Endothelial cell of umbilical vein (primary cell): ENCODE data around the gene RGS10. TPM values are rescaled to one million over a fixed set of nuclear protein-coding genes. Genes with fewer than 3 reads are reported as not detected.

ENCODE experiments used
- BruUV-seq: library from RNA; stranded (reverse); fragments of 400-500 nt; replicated peaks from 2 replicates; lab custom pipeline; 2021; lab: Mats Ljungman, UMichigan
- CTCF ChIA-PET: fragments of 300-600, 350-600 bp; sonication (Branson Sonifier 250); formaldehyde crosslinking; loops from one replicate; lab custom pipeline; 2021; ENCODE audit warnings: antibody characterized with exemption, inconsistent platforms; lab: Charles Lee
- POLR2A ChIA-PET: fragments of 300-600, 350-600 bp; sonication (Branson Sonifier 250); formaldehyde crosslinking; loops from one replicate; lab custom pipeline; 2021; ENCODE audit warnings: antibody characterized with exemption, inconsistent platforms; lab: Charles Lee
- DNase-seq: peaks from one replicate; pipeline ENCODE4 v3.0.0-alpha.2; 2011; ENCODE audit warnings: low read depth, low spot score
- FAIRE-seq: peaks from 2 replicates; lab custom pipeline; 2011; peaks lifted over from hg19 to GRCh38; lab: Jason Lieb, UNC
- H2AFZ ChIP-seq: 2 replicates; pipeline ENCODE4 v1.6.0; 2012; ENCODE audit warnings: low read depth, low read length, control low read depth, inconsistent platforms
- H3K27ac ChIP-seq: 2 replicates; pipeline ENCODE4 v1.5.1; 2011; ENCODE audit warnings: low read depth, mild to moderate bottlenecking, control low read depth, low read length, moderate library complexity; ENCODE audit not compliant: insufficient read depth
- H3K27me3 ChIP-seq, 2 experiments: 2 replicates each; pipeline versions ENCODE4 v1.6.0 to v1.6.1; 2011; ENCODE audit warnings: low read length in 2 of 2, mixed read lengths in 1 of 2; ENCODE audit not compliant: control insufficient read depth in 2 of 2, insufficient read depth in 2 of 2
- H3K36me3 ChIP-seq, 2 experiments: 2 replicates in 1 of 2; 3 replicates in 1 of 2; pipeline ENCODE4 v1.5.1; 2011; ENCODE audit warnings: low read length in 2 of 2, mild to moderate bottlenecking in 1 of 2, moderate library complexity in 1 of 2; ENCODE audit not compliant: control insufficient read depth in 2 of 2, insufficient read depth in 2 of 2; ENCODE audit errors: extremely low read depth in 1 of 2
- H3K4me1 ChIP-seq: 3 replicates; pipeline ENCODE4 v1.5.1; 2011; ENCODE audit warnings: mild to moderate bottlenecking, low read length; ENCODE audit not compliant: control insufficient read depth, insufficient read depth; ENCODE audit errors: extremely low read depth
- H3K4me2 ChIP-seq: 2 replicates; pipeline ENCODE4 v1.6.1; 2011; ENCODE audit warnings: low read length, control low read depth, mixed read lengths; ENCODE audit not compliant: insufficient read depth
- H3K4me3 ChIP-seq, 3 experiments: fragments of 200-600 bp in 1 of 3; sonication (generic), shearing (Covaris generic) in 1 of 3; replicated peaks in 1 of 3; 2 replicates each; pipeline ENCODE4 v1.5.1; 2011 to 2016; ENCODE audit warnings: control low read depth in 3 of 3, low read length in 3 of 3, mild to moderate bottlenecking in 2 of 3, inconsistent platforms in 1 of 3, low read depth in 1 of 3, moderate library complexity in 1 of 3; ENCODE audit not compliant: insufficient read depth in 1 of 3
- H3K79me2 ChIP-seq: 2 replicates; pipeline ENCODE4 v1.6.0; 2012; ENCODE audit warnings: low read length, inconsistent platforms; ENCODE audit not compliant: control insufficient read depth, insufficient read depth
- H3K9ac ChIP-seq: replicated peaks from 2 replicates; pipeline ENCODE3; 2011; ENCODE audit warnings: low read length, control low read depth; ENCODE audit not compliant: insufficient read depth; ENCODE audit errors: extremely low read depth
- H3K9me1 ChIP-seq: replicated peaks from 3 replicates; pipeline ENCODE4 v1.6.0; 2011; ENCODE audit warnings: mild to moderate bottlenecking, low read length; ENCODE audit not compliant: control insufficient read depth, insufficient read depth; ENCODE audit errors: extremely low read depth
- H3K9me3 ChIP-seq: replicated peaks from 2 replicates; pipeline ENCODE4 v1.5.1; 2012; ENCODE audit warnings: low read length, inconsistent platforms; ENCODE audit not compliant: control insufficient read depth, insufficient read depth
- H4K20me1 ChIP-seq: replicated peaks from 2 replicates; pipeline ENCODE3; 2011; ENCODE audit warnings: mild to moderate bottlenecking, low read length; ENCODE audit not compliant: control insufficient read depth, insufficient read depth; ENCODE audit errors: extremely low read depth
- EZH2 ChIP-seq: IDR thresholded peaks from 2 replicates; pipeline ENCODE4 v1.6.1; 2012; ENCODE audit warnings: borderline replicate concordance, low read depth, mild to moderate bottlenecking, moderate library complexity, low read length, inconsistent platforms; ENCODE audit not compliant: severe bottlenecking
- FOS ChIP-seq: IDR thresholded peaks from 2 replicates; pipeline ENCODE4 v1.6.1; 2011; ENCODE audit warnings: mild to moderate bottlenecking, low read length, moderate library complexity, borderline replicate concordance; ENCODE audit not compliant: insufficient read depth
- GATA2 ChIP-seq: IDR thresholded peaks from 2 replicates; pipeline ENCODE4 v1.7.0; 2011; ENCODE audit warnings: low read depth, mild to moderate bottlenecking, moderate library complexity, mixed read lengths, low read length; ENCODE audit not compliant: insufficient read length, insufficient read depth
- JUN ChIP-seq: IDR thresholded peaks from 2 replicates; pipeline ENCODE4 v1.6.1; 2011; ENCODE audit warnings: borderline replicate concordance, low read depth; ENCODE audit not compliant: insufficient read length, insufficient read depth
- MYC ChIP-seq: IDR thresholded peaks from one replicate; pipeline ENCODE4 v1.6.1; 2011; ENCODE audit warnings: mild to moderate bottlenecking, low read depth, low read length
- POLR2A ChIP-seq: IDR thresholded peaks from 2 replicates; pipeline ENCODE4 v1.6.1; 2012; ENCODE audit warnings: low read depth, mild to moderate bottlenecking, control low read depth, low read length
- POLR2AphosphoS5 ChIP-seq: IDR thresholded peaks from 2 replicates; pipeline ENCODE4 v1.6.1; 2012; ENCODE audit warnings: low read depth, mild to moderate bottlenecking, control low read depth, low read length, moderate library complexity; ENCODE audit not compliant: insufficient read depth
- dilution Hi-C: fragments of 300-500 bp; cut with MboI; formaldehyde crosslinking; loops from one replicate; pipeline ENCODE4 v1.15.0; 2019; ENCODE audit warnings: low sequenced_read_pairs; ENCODE audit not compliant: extremely low pct_ligation_motif_present
- intact Hi-C: fragments of 100-400 bp; cut with micrococcal nuclease; formaldehyde crosslinking; loops from one replicate; pipeline ENCODE4 v1.10.0; 2022
- polyA plus RNA-seq, 4 experiments: library from polyadenylated mRNA; depleted of rRNA in 3 of 4; stranded (reverse) in 3 of 4; unstranded in 1 of 4; fragments of >200 nt; gene quantifications; 2 replicates each; pipeline versions ENCODE4 v1.2.1 to v1.2.3, GENCODE V29; 2011 to 2012; ENCODE audit warnings: missing spikeins in 1 of 4
- total RNA-seq: library from RNA; stranded (reverse); gene quantifications from 2 replicates; pipeline ENCODE4 v1.2.3, GENCODE V29; 2021
- TF ChIP-seq, protein P1 (sequence below), 2 donors: IDR thresholded peaks; 1 replicate in 1 of 2; 2 replicates in 1 of 2; pipeline ENCODE4 v1.5.1; 2011; ENCODE audit warnings: low read length in 2 of 2, mild to moderate bottlenecking in 2 of 2, moderate library complexity in 2 of 2, control low read depth in 1 of 2, inconsistent platforms in 1 of 2, low read depth in 1 of 2; ENCODE audit not compliant: insufficient read depth in 1 of 2; ENCODE audit errors: extremely low read depth in 1 of 2
- TF ChIP-seq, protein P2 (sequence below): IDR thresholded peaks from 2 replicates; pipeline ENCODE4 v1.6.1; 2011; ENCODE audit not compliant: insufficient read depth, insufficient read length

RGS10 gene
- total and polyA plus RNA-seq, 2 donors (not counting 3 experiments of a cell fraction or from before 2014, with no cell fraction given) = 7.8 to 22.4 TPM

DNA sequence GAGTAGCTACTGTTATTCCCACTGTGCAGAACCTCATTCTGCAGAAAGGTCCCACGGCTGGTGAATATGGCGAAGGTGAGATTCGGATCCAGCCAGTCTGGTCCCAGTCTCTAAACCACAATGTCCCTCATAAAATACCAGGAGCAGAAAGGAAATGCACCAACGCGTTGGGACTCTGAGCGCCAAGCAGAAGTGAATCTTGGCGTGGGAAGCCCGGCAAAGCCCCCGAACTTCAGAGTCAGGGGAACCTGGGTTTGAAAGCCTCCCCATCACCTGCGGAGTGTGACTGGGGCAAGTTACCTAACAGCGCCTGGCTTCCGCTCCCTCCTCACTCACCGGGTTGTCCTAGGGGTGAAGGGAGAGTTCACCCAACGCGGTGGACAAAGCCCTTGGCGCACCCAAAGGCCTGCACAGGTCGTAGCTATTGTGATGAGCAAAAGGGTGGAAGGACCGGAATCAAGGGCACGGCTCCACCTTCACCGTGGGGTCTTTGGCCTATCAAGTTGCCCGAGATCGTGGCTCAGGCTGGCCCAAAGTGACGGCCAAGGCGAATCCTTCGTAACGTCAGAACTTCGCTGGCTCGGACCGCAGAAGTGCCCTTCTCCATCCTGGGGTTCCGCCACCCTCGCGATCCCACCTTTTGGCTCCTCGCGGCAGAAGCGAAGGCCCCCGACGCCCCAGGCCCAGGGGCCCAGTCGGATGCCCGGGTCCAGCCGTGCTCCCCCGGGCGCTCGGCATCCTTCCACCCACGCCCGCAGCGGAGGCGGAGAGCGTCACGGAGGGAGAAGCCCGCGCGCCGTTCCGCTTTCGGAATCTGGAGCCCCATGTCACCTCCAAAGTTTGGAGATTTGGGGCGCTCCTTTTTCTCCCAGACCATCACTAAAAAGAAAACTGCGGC is 811 bp downstream of the RGS10 start:
- H3K27me3 ChIP-seq = no peaks in the 10 kb centered on the region
- no peak overlapping the region for H3K27ac ChIP-seq
- dilution Hi-C loops = no loop called here
- no peaks in the 10 kb centered on the region for H3K9me3 ChIP-seq
- DNase-seq (no peak), FAIRE-seq (no peak)
- H3K79me2 ChIP-seq = no peaks in the 10 kb centered on the region
- H4K20me1 ChIP-seq = no peaks in the 10 kb centered on the region
- H3K4me3 ChIP-seq = peak overlapping the region; percentile 65 to 81 (median 67)
- TSS peak; percentile 21 for BruUV-seq
- ChIA-PET POLR2A (interaction anchor here (0.9 kb wide), 1 partner anchor 184 kb away, joined by 3 read pairs; the partner anchor contains the start of gene INPP5F), CTCF (interaction anchor here (0.6 to 3.9 kb wide), 25 partner anchors 9 to 462 kb away, joined by 3 to 69 read pairs (median 5); partner anchors contain the start of genes BAG3, DENND10, GRK5 and INPP5F)
- H3K9ac ChIP-seq = no peak overlapping the region
- TF ChIP-seq, protein P1, sequence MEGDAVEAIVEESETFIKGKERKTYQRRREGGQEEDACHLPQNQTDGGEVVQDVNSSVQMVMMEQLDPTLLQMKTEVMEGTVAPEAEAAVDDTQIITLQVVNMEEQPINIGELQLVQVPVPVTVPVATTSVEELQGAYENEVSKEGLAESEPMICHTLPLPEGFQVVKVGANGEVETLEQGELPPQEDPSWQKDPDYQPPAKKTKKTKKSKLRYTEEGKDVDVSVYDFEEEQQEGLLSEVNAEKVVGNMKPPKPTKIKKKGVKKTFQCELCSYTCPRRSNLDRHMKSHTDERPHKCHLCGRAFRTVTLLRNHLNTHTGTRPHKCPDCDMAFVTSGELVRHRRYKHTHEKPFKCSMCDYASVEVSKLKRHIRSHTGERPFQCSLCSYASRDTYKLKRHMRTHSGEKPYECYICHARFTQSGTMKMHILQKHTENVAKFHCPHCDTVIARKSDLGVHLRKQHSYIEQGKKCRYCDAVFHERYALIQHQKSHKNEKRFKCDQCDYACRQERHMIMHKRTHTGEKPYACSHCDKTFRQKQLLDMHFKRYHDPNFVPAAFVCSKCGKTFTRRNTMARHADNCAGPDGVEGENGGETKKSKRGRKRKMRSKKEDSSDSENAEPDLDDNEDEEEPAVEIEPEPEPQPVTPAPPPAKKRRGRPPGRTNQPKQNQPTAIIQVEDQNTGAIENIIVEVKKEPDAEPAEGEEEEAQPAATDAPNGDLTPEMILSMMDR (IDR thresholded peaks at IDR 0.05; ENCODE audit: extremely low read depth in 1 of 2, insufficient read depth in 1 of 2, low read depth in 1 of 2, low read length in 2 of 2) = no peak
- TF ChIP-seq POLR2AphosphoS5 = no peak
- TF ChIP-seq JUN = no peak
- TF ChIP-seq FOS = no peak
- no peak for TF ChIP-seq EZH2
- TF ChIP-seq, protein P2, sequence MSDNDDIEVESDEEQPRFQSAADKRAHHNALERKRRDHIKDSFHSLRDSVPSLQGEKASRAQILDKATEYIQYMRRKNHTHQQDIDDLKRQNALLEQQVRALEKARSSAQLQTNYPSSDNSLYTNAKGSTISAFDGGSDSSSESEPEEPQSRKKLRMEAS = no peak
- no peak for TF ChIP-seq MYC
- no peak for TF ChIP-seq GATA2
- TF ChIP-seq POLR2A = no peak
- peak overlapping the region; percentile 37 for H3K4me2 ChIP-seq
- H3K4me1 ChIP-seq = peaks cover 6% of the 10 kb centered on the region
- H3K9me1 ChIP-seq = no peaks in the 10 kb centered on the region
- peak overlapping the region; percentile 78 for H2AFZ ChIP-seq
- no peaks in the 10 kb centered on the region for H3K36me3 ChIP-seq
- intact Hi-C loops = loop anchor here (5.0 kb wide), 1 partner anchor 94 kb away; no protein-coding TSS in a partner anchor
